SJSA1 (cell line): ENCODE measurements around the gene METTL21A. TPM values are rescaled to one million over a fixed set of nuclear protein-coding genes. Genes with fewer than 3 reads are reported as not detected.
A peak's percentile ranks its signal among the peaks of the same experiment; 100 is the strongest.
"Not testable (repeated sequence)": the region's sequence is repeated elsewhere in the genome, so short reads cannot be mapped to it uniquely, and the experiment has no call there.

ENCODE experiments used
- DNase-seq, 2 experiments: peaks; one replicate each; pipeline ENCODE4 v3.0.0-alpha.2; 2015 to 2020; ENCODE audit warnings: low spot score in 2 of 2, low read depth in 1 of 2
- H3K27ac ChIP-seq: fragments of 250-450 bp; sonication (Bioruptor Pico); 2 replicates; pipeline ENCODE4 v1.5.1; 2020; ENCODE audit warnings: mild to moderate bottlenecking, moderate library complexity
- H3K27me3 ChIP-seq: fragments of 250-450 bp; sonication (Bioruptor Pico); replicated peaks from 2 replicates; pipeline ENCODE4 v1.5.1; 2020; ENCODE audit warnings: mild to moderate bottlenecking, moderate library complexity
- H3K36me3 ChIP-seq: fragments of 250-450 bp; sonication (Bioruptor Pico); 2 replicates; pipeline ENCODE4 v1.5.1; 2020; ENCODE audit warnings: mild to moderate bottlenecking
- H3K4me1 ChIP-seq: fragments of 250-450 bp; sonication (Bioruptor Pico); replicated peaks from 2 replicates; pipeline ENCODE4 v1.6.1; 2021; ENCODE audit warnings: mild to moderate bottlenecking
- H3K4me3 ChIP-seq: fragments of 250-450 bp; sonication (Bioruptor Pico); 2 replicates; pipeline ENCODE4 v1.5.1; 2020; ENCODE audit warnings: mild to moderate bottlenecking
- H3K9me3 ChIP-seq: fragments of 250-450 bp; sonication (Bioruptor Pico); replicated peaks from 2 replicates; pipeline ENCODE4 v1.5.1; 2020; ENCODE audit warnings: mild to moderate bottlenecking
- total RNA-seq: library from RNA; depleted of rRNA; stranded (reverse); fragments of >200 nt; shearing (Covaris generic); gene quantifications from 2 replicates; pipeline ENCODE4 v1.2.3, GENCODE V29; 2014

METTL21A gene
- total RNA-seq, 1 experiment from 2014 or later: 25.4 TPM

- H3K27ac ChIP-seq, H3K9me3 ChIP-seq, H3K27me3 ChIP-seq, H3K4me3 ChIP-seq, H3K4me1 ChIP-seq, DNase-seq, H3K36me3 ChIP-seq: not testable (repeated sequence)
Observed at GRCh38 chr2:207639288-207639687, 14.1 kb upstream of the METTL21A start.

DNA sequence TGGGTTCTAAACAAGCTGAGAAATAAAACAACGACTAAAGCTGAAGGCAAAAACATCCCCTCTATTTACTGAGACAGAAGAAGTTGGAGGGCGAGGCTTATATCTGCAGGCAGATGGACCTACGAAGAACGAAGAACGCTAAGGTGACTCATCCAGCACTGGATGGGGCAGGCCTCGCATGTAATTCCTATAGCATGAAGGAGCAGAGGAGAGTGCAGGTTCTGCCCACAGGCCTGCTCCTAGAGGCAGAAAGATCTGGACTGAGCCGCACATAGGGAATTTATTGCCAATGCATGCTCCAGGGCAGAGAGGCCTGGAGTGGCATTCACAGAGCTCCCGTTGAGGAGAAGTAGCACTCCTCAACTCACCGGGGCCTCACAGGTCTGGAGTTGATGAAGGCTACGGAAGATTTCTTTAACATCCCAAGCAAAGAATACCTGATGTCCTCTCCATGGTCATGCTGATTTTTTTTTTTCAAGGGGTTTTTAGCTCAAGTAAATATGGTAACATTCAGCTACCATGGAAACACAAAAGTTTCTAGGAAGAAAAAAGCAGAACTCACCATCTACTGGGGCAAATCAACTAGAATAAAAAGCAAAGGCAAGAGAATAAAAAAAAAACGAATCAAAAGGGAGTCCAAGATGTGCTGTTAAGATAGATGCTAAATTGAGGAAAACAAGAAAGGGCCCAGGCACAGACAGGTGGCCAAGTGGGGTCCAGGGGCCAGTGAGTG lies 10.4 kb upstream of the METTL21A start:
- Histone ChIP-seq H3K4me1 (no peaks in the 10 kb centered on the region), H3K27me3 (no peaks in the 10 kb centered on the region), H3K4me3 (no peak overlapping the region), H3K36me3 (no peaks in the 10 kb centered on the region), H3K9me3 (no peaks in the 10 kb centered on the region; the same call in 1 of the 2 replicates), H3K27ac (no peak overlapping the region)
- DNase-seq: no peak

- Histone ChIP-seq H3K9me3 (no peaks in the 10 kb centered on the region; the same call in 1 of the 2 replicates), H3K27ac (no peak overlapping the region), H3K36me3 (no peaks in the 10 kb centered on the region), H3K27me3 (no peaks in the 10 kb centered on the region), H3K4me1 (no peaks in the 10 kb centered on the region), H3K4me3 (no peak overlapping the region)
- no peak for DNase-seq
Observed at GRCh38 chr2:207633686-207634085, 8.5 kb upstream of the METTL21A start.

- no peak overlapping the region for H3K27ac ChIP-seq
Observed at GRCh38 chr2:207632575-207633493, 7.6 kb upstream of the METTL21A start.

DNA sequence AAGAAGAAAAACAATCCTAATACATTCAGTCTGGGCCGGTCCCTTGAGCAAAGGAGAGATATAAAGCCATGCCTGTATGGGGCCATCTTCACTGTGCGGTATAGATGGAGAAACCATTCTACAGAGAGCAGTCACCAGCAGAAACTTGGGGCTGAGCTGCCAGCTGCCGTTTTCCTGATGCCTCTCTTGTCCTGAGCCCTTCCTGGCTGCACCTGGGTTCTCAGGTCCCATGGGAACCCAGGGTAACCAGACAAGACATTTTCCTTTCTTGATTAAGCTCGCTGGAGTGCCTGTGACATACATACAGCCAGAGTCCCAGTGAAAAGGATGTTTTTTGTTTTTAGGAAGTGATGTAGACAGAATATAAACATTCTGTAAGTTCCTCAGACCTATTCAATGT lies 5.3 kb upstream of the METTL21A start:
- H3K27me3 ChIP-seq: no peaks in the 10 kb centered on the region
- H3K27ac ChIP-seq: no peak overlapping the region
- no peaks in the 10 kb centered on the region; the same call in 1 of the 2 replicates for H3K9me3 ChIP-seq
- peaks cover 7% of the 10 kb centered on the region; the same call in 1 of the 2 replicates for H3K4me1 ChIP-seq
- DNase-seq: no peak
- no peaks in the 10 kb centered on the region for H3K36me3 ChIP-seq
- H3K4me3 ChIP-seq: no peak overlapping the region

More at GRCh38 chr2:207632575-207633493, 7.6 kb upstream of the METTL21A start:
- Histone ChIP-seq H3K9me3 (no peaks in the 10 kb centered on the region; the same call in 1 of the 2 replicates), H3K4me1 (no peaks in the 10 kb centered on the region), H3K27me3 (no peaks in the 10 kb centered on the region), H3K36me3 (no peaks in the 10 kb centered on the region), H3K4me3 (no peak overlapping the region)
- no peak for DNase-seq

GRCh38 chr2:207629553-207629952 lies 4.4 kb upstream of the METTL21A start:
- DNase-seq: no peak
- H3K27me3 ChIP-seq: no peaks in the 10 kb centered on the region
- H3K27ac ChIP-seq: no peak overlapping the region
- peaks cover 7% of the 10 kb centered on the region; the same call in 1 of the 2 replicates for H3K4me1 ChIP-seq
- H3K9me3 ChIP-seq: no peaks in the 10 kb centered on the region; the same call in 1 of the 2 replicates
- no peaks in the 10 kb centered on the region; the same call in 1 of the 2 replicates for H3K36me3 ChIP-seq
- H3K4me3 ChIP-seq: no peak overlapping the region

- Histone ChIP-seq H3K4me3 (peak overlapping the region; percentile 71), H3K27ac (peak overlapping the region; percentile 67), H3K27me3 (no peaks in the 10 kb centered on the region), H3K9me3 (no peaks in the 10 kb centered on the region), H3K36me3 (peaks cover 13% of the 10 kb centered on the region; the same call in 1 of the 2 replicates), H3K4me1 (peaks cover 15% of the 10 kb centered on the region)
- DNase-seq: peak; percentile 70 to 73
Observed at GRCh38 chr2:207624185-207625013, 795 bp downstream of the METTL21A start.

- Histone ChIP-seq H3K27me3 (no peaks in the 10 kb centered on the region), H3K36me3 (peaks cover 17% of the 10 kb centered on the region; the same call in 1 of the 2 replicates), H3K9me3 (no peaks in the 10 kb centered on the region), H3K27ac (no peak overlapping the region), H3K4me3 (no peak overlapping the region), H3K4me1 (peaks cover 31% of the 10 kb centered on the region)
- no peak for DNase-seq
Observed at GRCh38 chr2:207621501-207622039, 3.6 kb downstream of the METTL21A start.

GRCh38 chr2:207619764-207620203 lies 5.4 kb downstream of the METTL21A start:
- H3K27me3 ChIP-seq: no peaks in the 10 kb centered on the region
- no peak for DNase-seq
- peaks cover 21% of the 10 kb centered on the region for H3K36me3 ChIP-seq
- peaks cover 33% of the 10 kb centered on the region for H3K4me1 ChIP-seq
- H3K4me3 ChIP-seq: no peak overlapping the region
- no peak overlapping the region for H3K27ac ChIP-seq
- no peaks in the 10 kb centered on the region for H3K9me3 ChIP-seq

DNA sequence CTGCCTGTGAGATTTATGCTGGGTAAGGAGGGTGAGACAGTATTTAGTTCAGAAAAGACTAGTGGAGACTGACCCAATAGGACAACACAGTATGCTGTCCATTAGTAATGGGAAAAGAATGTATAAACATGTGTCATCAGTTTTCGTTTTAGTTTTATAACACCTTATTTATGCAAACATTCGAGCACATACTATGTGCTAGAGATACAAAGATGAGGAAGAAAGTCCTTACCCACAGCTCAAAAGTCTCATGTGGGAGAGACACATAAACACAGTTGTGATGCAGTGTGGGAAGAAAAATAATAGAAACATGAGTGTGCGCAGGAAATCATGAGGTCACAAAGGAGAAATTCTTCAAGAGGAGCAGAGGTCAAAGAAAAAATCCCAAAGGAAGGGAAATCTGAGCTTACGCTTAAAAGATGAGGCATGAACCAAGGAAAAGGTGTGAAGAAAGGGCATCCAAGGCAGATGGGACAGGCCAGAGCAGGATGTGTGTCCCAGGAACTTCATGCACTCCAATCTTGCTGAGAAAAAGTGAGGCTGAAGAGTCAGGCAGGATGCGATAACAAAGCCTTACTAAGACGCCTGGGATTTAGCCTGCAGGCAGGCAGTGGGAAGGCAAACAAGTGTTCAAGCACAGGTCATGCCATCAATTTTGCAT lies 8.1 kb downstream of the METTL21A start:
- peak; percentile 68 to 95 for DNase-seq
- Histone ChIP-seq H3K4me1 (peaks cover 25% of the 10 kb centered on the region), H3K9me3 (no peaks in the 10 kb centered on the region), H3K4me3 (no peak overlapping the region), H3K36me3 (peaks cover 24% of the 10 kb centered on the region), H3K27ac (peak overlapping the region; percentile 97), H3K27me3 (no peaks in the 10 kb centered on the region)

- no peaks in the 10 kb centered on the region for H3K27me3 ChIP-seq
- H3K27ac ChIP-seq: peak overlapping the region; percentile 97
- peak in 1 of 2 experiments; percentile 72 for DNase-seq
Observed at GRCh38 chr2:207616185-207616584, 9.0 kb downstream of the METTL21A start.

GRCh38 chr2:207614824-207615223 lies 10.4 kb downstream of the METTL21A start:
- peaks cover 25% of the 10 kb centered on the region for H3K4me1 ChIP-seq
- peaks cover 20% of the 10 kb centered on the region for H3K36me3 ChIP-seq
- no peak overlapping the region for H3K4me3 ChIP-seq
- no peaks in the 10 kb centered on the region for H3K9me3 ChIP-seq
- no peak for DNase-seq
- H3K27ac ChIP-seq: no peak overlapping the region
- H3K27me3 ChIP-seq: no peaks in the 10 kb centered on the region

More at GRCh38 chr2:207616185-207616584, 9.0 kb downstream of the METTL21A start:
- no peaks in the 10 kb centered on the region for H3K9me3 ChIP-seq
- peaks cover 25% of the 10 kb centered on the region for H3K4me1 ChIP-seq
- peaks cover 22% of the 10 kb centered on the region for H3K36me3 ChIP-seq
- no peak overlapping the region for H3K4me3 ChIP-seq
